SK-N-MC (cell line): ENCODE data around the gene MRPS12.
"Not testable (repeated sequence)": the region's sequence is repeated elsewhere in the genome, so short reads cannot be mapped to it uniquely, and the experiment has no call there.

Experiments
- DNase-seq: peaks from one replicate; pipeline ENCODE4 v3.0.0-alpha.2; 2011; ENCODE audit warnings: low read depth, low spot score
- H3K27ac ChIP-seq: fragments of 200-600 bp; sonication (generic); 2 replicates; pipeline ENCODE4 v1.5.1; 2016; ENCODE audit warnings: mixed run types
- H3K36me3 ChIP-seq: fragments of 200-600 bp; sonication (generic); 2 replicates; pipeline ENCODE4 v1.6.1; 2017; ENCODE audit warnings: antibody characterized with exemption, low read length, mixed read lengths; ENCODE audit not compliant: insufficient read depth
- H3K4me3 ChIP-seq: fragments of 200-600 bp; sonication (generic); 2 replicates; pipeline ENCODE4 v1.5.1; 2016
- H3K9ac ChIP-seq: fragments of 200-600 bp; sonication (generic); 2 replicates; pipeline ENCODE4 v1.8.0; 2017; ENCODE audit warnings: mixed run types, mixed read lengths; ENCODE audit not compliant: insufficient read length
- H3K9me3 ChIP-seq: fragments of 200-600 bp; sonication (generic); 2 replicates; pipeline ENCODE4 v1.6.1; 2017; ENCODE audit warnings: low read depth, mild to moderate bottlenecking, antibody characterized with exemption, low read length, moderate library complexity, mixed read lengths
- EZH2 ChIP-seq: fragments of 200-600 bp; sonication (generic); IDR thresholded peaks from one replicate; pipeline ENCODE4 v1.6.1; 2017; ENCODE audit warnings: antibody characterized with exemption
- FOXP2 ChIP-seq: optimal IDR thresholded peaks from 2 replicates; pipeline ENCODE3; 2011; ENCODE audit warnings: mild to moderate bottlenecking, moderate library complexity; ENCODE audit not compliant: insufficient read depth; ENCODE audit errors: extremely low read length, control extremely low read depth
- POLR2AphosphoS5 ChIP-seq: IDR thresholded peaks from 2 replicates; pipeline ENCODE4 v1.6.1; 2012; ENCODE audit warnings: mild to moderate bottlenecking, low read depth, low read length, borderline replicate concordance

Gene MRPS12

DNA sequence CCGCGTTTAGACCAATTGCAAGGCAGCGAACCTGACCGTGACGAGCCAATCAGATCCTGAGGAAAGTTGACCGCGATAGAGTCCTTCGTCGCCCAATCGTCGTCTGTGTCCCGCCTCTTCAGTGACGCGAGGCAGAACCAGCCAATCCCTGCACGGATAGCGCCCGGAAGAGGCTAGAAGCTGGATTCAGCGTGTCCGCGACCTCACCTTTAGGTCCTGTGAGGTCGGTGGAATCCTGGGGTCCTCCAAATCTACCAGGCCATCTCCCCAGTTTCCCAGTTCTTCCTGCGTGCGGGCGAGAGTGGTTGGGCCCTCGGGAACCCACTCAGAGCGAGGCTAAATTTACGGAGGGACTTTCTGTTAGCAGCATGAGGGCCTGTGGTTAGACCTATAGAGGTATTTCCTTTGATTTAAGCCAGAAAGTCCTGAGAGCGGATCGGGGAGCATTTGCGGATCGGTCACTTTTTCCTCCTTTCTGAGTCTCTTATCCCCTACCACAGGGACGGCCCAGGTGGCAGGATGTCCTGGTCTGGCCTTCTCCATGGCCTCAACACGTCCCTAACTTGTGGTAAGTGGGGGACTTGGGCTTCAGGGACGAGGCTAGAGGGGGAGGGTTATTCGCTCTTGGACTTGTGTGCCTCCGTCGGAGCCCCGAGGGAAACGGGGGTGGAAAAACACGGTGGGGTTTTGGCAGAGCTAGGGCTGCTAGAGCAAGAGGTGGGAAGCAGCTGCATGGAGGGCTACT lies at the start of gene MRPS12:
Gene MRPS12, plus strand, starts transcription at position 169 of the 745 bp plus-strand sequence. Its CDS starts 351 bp downstream, at position 520.
- TF ChIP-seq POLR2AphosphoS5 (peak; percentile 93), FOXP2 (no peak)
- Histone ChIP-seq H3K4me3 (peak within 1 kb of the TSS; percentile 86), H3K9ac (peak within 1 kb of the TSS; percentile 96), H3K27ac (peak within 1 kb of the TSS; percentile 94), H3K36me3 (peaks cover 26% of the 10 kb centered on the region), H3K9me3 (no peaks in the 10 kb centered on the region)
- peak; percentile 98 for DNase-seq

DNA sequence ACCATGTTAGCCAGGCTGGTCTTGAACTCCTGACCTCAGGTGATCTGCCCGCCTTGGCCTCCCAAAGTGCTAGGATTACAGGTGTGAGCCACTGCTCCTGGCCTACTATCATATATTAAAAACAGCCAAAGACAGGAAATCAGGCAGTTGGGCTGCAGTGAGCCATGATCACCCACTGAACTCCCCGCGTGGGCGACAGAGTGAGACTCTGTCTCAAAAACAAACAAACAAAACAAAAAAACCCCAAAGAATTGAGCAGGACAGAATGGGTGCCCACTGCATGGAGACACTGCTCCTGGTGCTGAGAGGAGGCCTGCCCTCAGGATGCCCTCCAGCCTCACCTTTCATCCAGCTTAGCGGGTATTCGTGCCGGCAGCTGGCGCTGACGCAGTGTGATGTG lies 47.5 kb upstream of the MRPS12 start:
- no peak overlapping the region for H3K27ac ChIP-seq
- DNase-seq: no peak
- H3K4me3 ChIP-seq: no peak overlapping the region
- no peaks in the 10 kb centered on the region for H3K9me3 ChIP-seq
- TF ChIP-seq POLR2AphosphoS5 (no peak), EZH2 (no peak), FOXP2 (no peak)
- H3K9ac ChIP-seq: no peak overlapping the region
- H3K36me3 ChIP-seq: no peaks in the 10 kb centered on the region

DNA sequence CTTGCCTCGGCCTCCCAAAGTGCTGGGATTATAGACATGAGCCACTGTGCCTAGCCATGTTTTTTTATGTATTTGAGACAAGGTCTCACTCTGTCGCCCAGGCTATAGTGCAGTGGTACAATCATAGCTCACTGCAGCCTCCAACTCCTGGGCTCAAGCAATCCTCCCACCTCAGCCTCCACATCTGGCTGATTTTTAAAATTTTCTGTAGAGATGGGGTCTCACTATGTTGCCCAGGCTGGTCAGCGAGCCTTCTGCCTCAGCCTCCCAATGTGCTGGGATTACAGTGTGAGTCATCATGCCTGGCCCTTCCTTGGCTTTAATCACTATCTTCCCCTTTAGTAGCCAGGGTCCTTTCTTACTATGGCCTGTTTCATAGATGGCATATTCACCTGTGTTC lies 46.1 kb upstream of the MRPS12 start:
- H3K9me3 ChIP-seq, DNase-seq, H3K36me3 ChIP-seq, H3K27ac ChIP-seq, H3K4me3 ChIP-seq, H3K9ac ChIP-seq: not testable (repeated sequence)

DNA sequence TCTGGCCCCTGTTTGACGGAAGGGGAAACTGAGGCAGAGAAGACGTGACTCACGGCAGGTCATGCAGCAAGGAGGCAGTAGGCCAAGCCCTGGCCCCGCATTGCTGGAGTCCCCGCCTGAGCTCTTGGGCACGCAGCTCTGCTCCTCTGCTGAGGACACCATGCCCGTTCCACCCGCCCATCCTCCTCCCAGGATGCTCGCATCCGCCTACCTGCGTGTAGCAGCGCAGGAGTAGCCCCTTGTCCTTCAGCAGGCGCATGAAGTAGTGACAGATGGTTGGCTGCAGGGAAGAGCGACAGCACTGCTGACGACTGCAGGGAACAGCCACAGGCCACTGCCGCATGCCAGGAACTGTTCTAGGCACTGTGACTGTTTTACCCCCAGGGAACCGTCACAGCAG lies 41.9 kb upstream of the MRPS12 start:
- TF ChIP-seq FOXP2 (no peak), POLR2AphosphoS5 (no peak), EZH2 (no peak)
- no peak for DNase-seq
- H3K27ac ChIP-seq: no peak overlapping the region
- H3K9ac ChIP-seq: no peak overlapping the region
- H3K36me3 ChIP-seq: no peaks in the 10 kb centered on the region; the same call in 1 of the 2 replicates
- H3K4me3 ChIP-seq: no peak overlapping the region
- no peaks in the 10 kb centered on the region for H3K9me3 ChIP-seq

DNA sequence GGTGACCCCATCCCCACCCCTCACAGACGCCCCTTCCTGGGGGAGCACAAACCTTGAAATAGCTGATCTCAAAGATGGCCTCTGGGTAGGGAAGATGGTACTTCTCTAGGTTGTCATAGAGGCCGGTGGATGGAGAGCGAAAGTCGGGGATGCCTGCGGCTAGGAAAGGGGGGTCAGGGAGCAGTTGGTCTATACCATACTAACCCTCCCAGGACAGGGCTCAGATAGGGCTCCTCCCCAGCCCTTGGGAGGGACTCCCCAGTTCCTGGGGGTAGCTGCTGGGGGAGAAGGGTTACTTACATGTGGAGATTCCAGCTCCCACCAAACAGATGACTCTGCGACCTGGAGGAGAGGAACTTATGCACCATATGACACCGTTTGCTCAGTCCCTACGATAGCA lies 40.9 kb upstream of the MRPS12 start:
- H3K4me3 ChIP-seq: no peak overlapping the region
- no peaks in the 10 kb centered on the region; the same call in 1 of the 2 replicates for H3K36me3 ChIP-seq
- H3K27ac ChIP-seq: no peak overlapping the region
- DNase-seq: no peak
- H3K9me3 ChIP-seq: no peaks in the 10 kb centered on the region
- H3K9ac ChIP-seq: no peak overlapping the region
- TF ChIP-seq EZH2 (no peak), POLR2AphosphoS5 (no peak), FOXP2 (no peak)

DNA sequence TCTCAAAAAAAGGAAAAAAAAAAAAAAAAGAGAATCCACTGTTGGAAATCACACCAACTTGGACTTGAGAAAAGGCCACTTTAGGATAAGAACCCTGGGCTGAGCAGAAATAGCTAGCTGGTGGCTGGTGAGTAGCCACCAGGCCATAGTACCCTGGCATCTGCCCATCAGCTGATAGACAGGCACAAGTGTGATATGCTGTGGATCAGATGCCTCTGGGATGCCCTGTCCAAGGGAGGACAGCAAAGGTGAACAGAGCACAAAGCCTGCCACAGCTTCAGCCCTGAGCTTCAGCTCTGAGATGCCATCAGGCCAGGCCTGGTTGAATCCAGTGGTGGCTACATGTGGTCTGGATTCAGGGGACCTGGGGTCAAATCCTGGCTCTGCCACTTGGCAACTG lies 40.1 kb upstream of the MRPS12 start:
- H3K36me3 ChIP-seq: no peaks in the 10 kb centered on the region; the same call in 1 of the 2 replicates
- H3K4me3 ChIP-seq: no peak overlapping the region
- no peak for DNase-seq
- TF ChIP-seq POLR2AphosphoS5 (no peak), FOXP2 (no peak), EZH2 (no peak)
- H3K9ac ChIP-seq: no peak overlapping the region
- H3K27ac ChIP-seq: no peak overlapping the region
- H3K9me3 ChIP-seq: no peaks in the 10 kb centered on the region

DNA sequence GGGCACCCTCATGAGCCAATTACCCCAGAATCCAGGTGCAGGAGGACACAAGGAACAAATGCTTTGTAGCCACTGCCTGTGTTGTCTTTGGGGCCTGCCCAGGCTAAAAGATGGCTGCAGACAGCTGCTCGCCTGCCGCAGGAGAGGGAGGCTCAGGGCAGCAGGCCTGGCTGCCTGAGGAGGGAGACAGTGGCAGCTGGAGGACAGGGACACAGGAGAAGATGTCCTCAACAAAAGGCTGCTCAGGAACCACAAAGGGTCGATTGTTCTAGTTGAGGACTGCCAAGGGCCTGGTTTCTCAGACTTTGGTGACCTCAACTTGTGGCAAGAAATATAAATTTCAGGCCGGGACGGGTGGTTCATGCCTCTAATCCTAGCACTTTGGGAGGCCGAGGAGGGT lies 39.0 kb upstream of the MRPS12 start:
- Histone ChIP-seq H3K36me3 (no peaks in the 10 kb centered on the region; the same call in 1 of the 2 replicates), H3K9me3 (no peaks in the 10 kb centered on the region), H3K9ac (no peak overlapping the region), H3K27ac (no peak overlapping the region), H3K4me3 (no peak overlapping the region)
- TF ChIP-seq EZH2 (no peak), FOXP2 (no peak), POLR2AphosphoS5 (no peak)
- DNase-seq: no peak

DNA sequence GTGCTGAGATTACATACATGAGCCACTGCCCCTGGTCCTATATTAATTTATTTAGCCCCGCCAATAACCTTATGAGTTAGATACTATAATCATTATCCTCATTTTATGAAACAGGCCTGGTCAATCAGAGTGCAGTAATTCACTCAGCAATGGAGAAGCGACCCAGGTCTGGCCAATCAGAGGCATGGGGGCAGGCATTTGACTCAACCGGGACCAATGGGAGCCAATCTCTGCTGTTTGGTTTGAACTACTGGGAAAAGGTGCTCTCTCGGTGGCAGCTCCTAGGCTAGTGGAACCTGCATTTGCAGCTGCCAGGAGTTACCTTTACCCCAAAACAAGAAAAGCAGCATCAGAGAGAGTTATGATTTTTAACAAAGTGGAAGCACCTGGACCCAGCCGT lies 37.9 kb upstream of the MRPS12 start:
- Histone ChIP-seq H3K36me3 (no peaks in the 10 kb centered on the region; the same call in 1 of the 2 replicates), H3K4me3 (no peak overlapping the region), H3K9ac (no peak overlapping the region), H3K9me3 (no peaks in the 10 kb centered on the region), H3K27ac (no peak overlapping the region)
- DNase-seq: no peak
- no peak for TF ChIP-seq FOXP2
- no peak for TF ChIP-seq POLR2AphosphoS5
- TF ChIP-seq EZH2: no peak

DNA sequence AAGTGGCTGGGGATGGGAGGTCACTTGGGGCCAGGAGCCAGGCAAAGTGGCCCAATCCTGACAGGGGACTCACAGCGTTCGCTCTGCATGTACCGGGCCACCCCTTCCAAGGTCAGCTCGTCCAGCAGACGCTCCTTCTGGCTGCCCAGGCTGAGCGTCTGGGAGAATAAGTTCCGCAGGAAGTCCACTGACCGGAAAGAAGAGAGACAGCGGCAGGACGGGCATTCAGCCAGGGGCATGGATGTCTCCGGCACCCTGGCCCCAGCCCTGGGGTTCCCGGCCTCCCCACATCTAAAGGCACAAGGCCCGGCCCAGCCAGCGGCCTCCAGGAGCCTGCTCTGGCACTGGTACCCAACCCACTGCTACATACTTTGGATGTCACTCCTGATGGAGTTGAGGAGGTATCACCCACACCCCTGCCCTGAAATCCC lies 37.4 kb upstream of the MRPS12 start:
- TF ChIP-seq EZH2 (no peak), FOXP2 (no peak), POLR2AphosphoS5 (no peak)
- Histone ChIP-seq H3K9me3 (no peaks in the 10 kb centered on the region), H3K36me3 (no peaks in the 10 kb centered on the region; the same call in 1 of the 2 replicates), H3K4me3 (no peak overlapping the region), H3K9ac (no peak overlapping the region), H3K27ac (no peak overlapping the region)
- DNase-seq: no peak
